ENCODE data around the gene NTN1.
"Not testable (repeated sequence)": the region's sequence is repeated elsewhere in the genome, so short reads cannot be mapped to it uniquely, and the experiment has no call there.

NTN1 gene

GRCh38 chr17:9021158-9021991 lies at the start of gene NTN1:
TSS of gene NTN1 (plus strand) at chr17:9021510. CDS start at chr17:9022374, 864 bp downstream.
- DNase-seq (ENCODE audit: low read depth) = peak; percentile 54

- DNase-seq (ENCODE audit: low read depth) = no peak
Measured at GRCh38 chr17:8975091-8975725, 46.1 kb upstream of the NTN1 start.

GRCh38 chr17:8976638-8977037 lies 44.7 kb upstream of the NTN1 start:
- no peak for DNase-seq (ENCODE audit: low read depth)

GRCh38 chr17:8979715-8980114 lies 41.6 kb upstream of the NTN1 start:
- no peak for DNase-seq (ENCODE audit: low read depth)

GRCh38 chr17:8981443-8981842 lies 39.9 kb upstream of the NTN1 start:
- no peak for DNase-seq (ENCODE audit: low read depth)

- not testable (repeated sequence) for DNase-seq (ENCODE audit: low read depth)
Measured at GRCh38 chr17:8984225-8984624, 37.1 kb upstream of the NTN1 start.

GRCh38 chr17:8985054-8985701 lies 36.1 kb upstream of the NTN1 start:
- DNase-seq (ENCODE audit: low read depth) = no peak

- DNase-seq (ENCODE audit: low read depth) = no peak
Measured at GRCh38 chr17:8986295-8986694, 35.0 kb upstream of the NTN1 start.

- not testable (repeated sequence) for DNase-seq (ENCODE audit: low read depth)
Measured at GRCh38 chr17:8988263-8988935, 32.9 kb upstream of the NTN1 start.

- no peak for DNase-seq (ENCODE audit: low read depth)
Measured at GRCh38 chr17:8991514-8992285, 29.6 kb upstream of the NTN1 start.

- peak; percentile 37 for DNase-seq (ENCODE audit: low read depth)
Measured at GRCh38 chr17:8994319-8994718, 27.0 kb upstream of the NTN1 start.

- DNase-seq (ENCODE audit: low read depth) = no peak
Measured at GRCh38 chr17:8995711-8996110, 25.6 kb upstream of the NTN1 start.

GRCh38 chr17:8997994-8998628 lies 23.2 kb upstream of the NTN1 start:
- DNase-seq (ENCODE audit: low read depth) = peak; percentile 62

- DNase-seq (ENCODE audit: low read depth) = no peak
Measured at GRCh38 chr17:9001559-9001958, 19.8 kb upstream of the NTN1 start.

- DNase-seq (ENCODE audit: low read depth) = no peak
Measured at GRCh38 chr17:9002227-9002605, 19.1 kb upstream of the NTN1 start.

- DNase-seq (ENCODE audit: low read depth) = no peak
Measured at GRCh38 chr17:9002606-9003354, 18.5 kb upstream of the NTN1 start.

GRCh38 chr17:9003355-9004131 lies 17.8 kb upstream of the NTN1 start:
- DNase-seq (ENCODE audit: low read depth) = no peak

- no peak for DNase-seq (ENCODE audit: low read depth)
Measured at GRCh38 chr17:9004132-9004960, 17.0 kb upstream of the NTN1 start.

- DNase-seq (ENCODE audit: low read depth) = no peak
Measured at GRCh38 chr17:9004961-9005285, 16.4 kb upstream of the NTN1 start.

Measured in stimulated activated CD8-positive, alpha-beta memory T cell treated with anti-CD3 and anti-CD28 coated beads, Interleukin-12 subunit alpha, Interleukin-12 subunit beta, amount 100 ng/mL, for 4 hours (primary cell).